Activated T-cell treated with anti-CD3 and anti-CD28 coated beads for 24 hours (primary cell): ENCODE data around the gene AMN1.
"Not testable (repeated sequence)": the region's sequence is repeated elsewhere in the genome, so short reads cannot be mapped to it uniquely, and the experiment has no call there.

ENCODE experiments used
- DNase-seq: peaks from one replicate; pipeline ENCODE4 v3.0.0-alpha.2; 2020; ENCODE audit warnings: low read depth

The AMN1 gene

GRCh38 chr12:31685801-31686200 lies 43.0 kb downstream of the AMN1 start:
- DNase-seq: no peak

- DNase-seq: peak; percentile 66
These were observed 46.5 kb downstream of the AMN1 start for GRCh38 chr12:31682136-31682962.

- no peak for DNase-seq
These were observed 56.3 kb downstream of the AMN1 start for GRCh38 chr12:31672521-31672920.

GRCh38 chr12:31669582-31669981 lies 59.2 kb downstream of the AMN1 start:
- DNase-seq: not testable (repeated sequence)

- no peak for DNase-seq
These were observed 59.8 kb downstream of the AMN1 start for GRCh38 chr12:31669020-31669419.

- DNase-seq: no peak
These were observed 64.8 kb downstream of the AMN1 start for GRCh38 chr12:31664038-31664437.

GRCh38 chr12:31663576-31663975 lies 65.2 kb downstream of the AMN1 start:
- DNase-seq: no peak

- no peak for DNase-seq
These were observed 66.5 kb downstream of the AMN1 start for GRCh38 chr12:31662176-31662849.

- peak; percentile 90 for DNase-seq
These were observed 69.5 kb downstream of the AMN1 start, which contains the start of gene ETFBKMT for GRCh38 chr12:31659087-31659942. Gene ETFBKMT (plus strand): TSS chr12:31659688. CDS start chr12:31661954, 2,266 bp downstream.

GRCh38 chr12:31658471-31659086 lies 70.2 kb downstream of the AMN1 start:
- no peak for DNase-seq

GRCh38 chr12:31655792-31656191 lies 73.0 kb downstream of the AMN1 start:
- no peak for DNase-seq

GRCh38 chr12:31655208-31655607 lies 73.6 kb downstream of the AMN1 start:
- no peak for DNase-seq

GRCh38 chr12:31651893-31652521 lies 76.8 kb downstream of the AMN1 start:
- DNase-seq: no peak

GRCh38 chr12:31650918-31651317 lies 77.9 kb downstream of the AMN1 start:
- no peak for DNase-seq

GRCh38 chr12:31647086-31647491 lies 81.7 kb downstream of the AMN1 start:
- DNase-seq: no peak

- no peak for DNase-seq
These were observed 82.9 kb downstream of the AMN1 start for GRCh38 chr12:31645924-31646323.

- DNase-seq: no peak
These were observed 84.3 kb downstream of the AMN1 start for GRCh38 chr12:31644536-31644935.

- DNase-seq: no peak
These were observed 87.2 kb downstream of the AMN1 start for GRCh38 chr12:31641509-31642090.

- no peak for DNase-seq
These were observed 94.2 kb downstream of the AMN1 start for GRCh38 chr12:31634620-31635019.

GRCh38 chr12:31633464-31633863 lies 95.4 kb downstream of the AMN1 start:
- DNase-seq: no peak

- DNase-seq: no peak
These were observed 97.0 kb downstream of the AMN1 start for GRCh38 chr12:31631809-31632208.
